ENCODE results near the gene ADAT3. TPM values are rescaled to one million over a fixed set of nuclear protein-coding genes. Genes with fewer than 3 reads are reported as not detected.

Gene ADAT3
- total and polyA plus RNA-seq, 11 donors: 1.2 to 5.1 (median 1.9) TPM

- Histone ChIP-seq H3K36me3 (no peaks in the 10 kb centered on the region), H3K4me1 (peaks cover 3 to 26% (median 11%) of the 10 kb centered on the region in 12 donors), H3K27ac (no peak overlapping the region), H3K4me3 (no peak overlapping the region), H3K27me3 (no peaks in the 10 kb centered on the region), H3K9me3 (peaks cover 0 to 11% (median 0%) of the 10 kb centered on the region in 12 donors)
- intact Hi-C loops (cut with DNase I): loop anchor here in 1 of 10 donors (10.0 kb wide), 1 partner anchor 138 kb away; no protein-coding TSS in a partner anchor
- DNase-seq (no peak), ATAC-seq (no peak)
- TF ChIP-seq CTCF (IDR thresholded peaks at IDR 0.05): no peak
- TF ChIP-seq POLR2A (IDR thresholded peaks at IDR 0.05): no peak
- 88 to 93% (median 90%) methylated on average over 23 to 24 of the region's 24 CpGs for WGBS, 4 donors
Observed at GRCh38 chr19:1936916-1937610, 31.9 kb downstream of the ADAT3 start.

GRCh38 chr19:1938071-1938470, 32.9 kb downstream of the ADAT3 start:
- 65 to 85% (median 79%) methylated on average over 7 of the region's 7 CpGs for WGBS, 4 donors
- Histone ChIP-seq H3K9me3 (peaks cover 0 to 7% (median 0%) of the 10 kb centered on the region in 12 donors), H3K27me3 (no peaks in the 10 kb centered on the region), H3K36me3 (no peaks in the 10 kb centered on the region), H3K27ac (no peak overlapping the region), H3K4me3 (no peak overlapping the region), H3K4me1 (peaks cover 3 to 36% (median 18%) of the 10 kb centered on the region in 12 donors)
- ATAC-seq (no peak), DNase-seq (no peak)
- intact Hi-C loops (cut with DNase I): loop anchor here in 1 of 10 donors (10.0 kb wide), 1 partner anchor 137 kb away; no protein-coding TSS in a partner anchor
- TF ChIP-seq CTCF (IDR thresholded peaks at IDR 0.05) (no peak), POLR2A (IDR thresholded peaks at IDR 0.05) (no peak)

DNA sequence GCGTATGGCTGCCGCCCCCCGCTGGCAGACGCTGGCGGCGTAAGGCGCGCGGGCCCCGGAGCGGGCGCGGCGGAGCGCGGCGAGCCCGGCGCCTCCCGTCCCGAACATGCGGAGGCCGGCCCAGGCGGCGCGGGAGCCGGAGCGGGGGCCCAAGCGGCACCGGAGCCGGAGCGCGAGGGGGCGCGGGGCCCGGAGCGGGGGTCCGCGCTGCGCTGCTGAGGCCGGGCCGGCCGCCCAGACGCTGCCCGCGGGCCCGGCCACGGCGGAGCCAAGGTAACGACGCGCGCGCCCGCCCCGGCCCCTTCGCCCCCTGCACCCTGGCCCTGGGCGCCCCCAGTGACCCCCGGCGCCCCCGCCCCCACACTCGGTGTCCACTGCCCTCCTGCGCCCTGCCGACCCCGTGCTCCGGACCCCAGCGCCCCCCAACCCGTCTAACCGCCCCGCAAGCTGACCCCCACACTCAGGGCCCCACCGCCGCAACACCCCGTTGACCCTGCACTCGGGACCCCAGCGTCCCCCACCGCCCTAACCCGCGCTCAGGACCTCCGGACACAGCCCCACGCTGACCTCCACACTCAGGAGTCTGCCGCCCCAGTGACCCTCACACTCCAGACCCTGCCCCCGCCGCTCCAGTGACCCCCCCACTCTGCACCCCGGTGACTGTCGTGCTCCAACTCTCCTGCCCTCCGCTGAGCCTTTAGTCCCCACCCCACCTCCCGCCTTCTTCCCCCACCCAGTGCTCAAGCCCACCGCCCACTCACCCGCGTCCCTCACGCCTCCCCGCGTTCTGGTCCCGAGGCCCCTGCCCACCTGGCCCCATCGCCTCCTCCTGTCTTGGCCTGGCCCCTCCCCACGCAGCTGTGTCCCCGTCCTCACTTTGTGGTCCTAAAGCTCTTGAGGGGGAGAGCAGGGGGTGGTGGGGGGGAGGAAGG, 36.2 kb downstream of the ADAT3 start, which contains the start of gene CSNK1G2:
Gene CSNK1G2 (plus strand): TSS at position 27 of the 932 bp plus-strand sequence. CDS start 28,601 bp downstream, outside the sequence.
- ATAC-seq (peak in 1 of 4 donors; percentile 1), DNase-seq (peak in 1 of 5 donors; percentile 43)
- Histone ChIP-seq H3K4me1 (peaks cover 3 to 51% (median 27%) of the 10 kb centered on the region in 12 donors), H3K4me3 (peak within 1 kb of the TSS; percentile 33 to 96 (median 82)), H3K36me3 (no peaks in the 10 kb centered on the region), H3K9me3 (no peaks in the 10 kb centered on the region), H3K27ac (peak within 1 kb of the TSS; percentile 96 to 100 (median 99)), H3K27me3 (no peaks in the 10 kb centered on the region)
- TF ChIP-seq POLR2A (IDR thresholded peaks at IDR 0.05) (no peak), CTCF (IDR thresholded peaks at IDR 0.05) (peak in 3 of 12 donors; percentile 22 to 30 (median 25))
- 0 to 1% (median 1%) methylated on average over 9 to 97 of the region's 97 CpGs for whole genome bisulfite sequencing, 4 donors
- intact Hi-C loops (cut with DNase I): no loop called here
